ENCODE data around the gene SLC8A2.

The SLC8A2 gene

DNA sequence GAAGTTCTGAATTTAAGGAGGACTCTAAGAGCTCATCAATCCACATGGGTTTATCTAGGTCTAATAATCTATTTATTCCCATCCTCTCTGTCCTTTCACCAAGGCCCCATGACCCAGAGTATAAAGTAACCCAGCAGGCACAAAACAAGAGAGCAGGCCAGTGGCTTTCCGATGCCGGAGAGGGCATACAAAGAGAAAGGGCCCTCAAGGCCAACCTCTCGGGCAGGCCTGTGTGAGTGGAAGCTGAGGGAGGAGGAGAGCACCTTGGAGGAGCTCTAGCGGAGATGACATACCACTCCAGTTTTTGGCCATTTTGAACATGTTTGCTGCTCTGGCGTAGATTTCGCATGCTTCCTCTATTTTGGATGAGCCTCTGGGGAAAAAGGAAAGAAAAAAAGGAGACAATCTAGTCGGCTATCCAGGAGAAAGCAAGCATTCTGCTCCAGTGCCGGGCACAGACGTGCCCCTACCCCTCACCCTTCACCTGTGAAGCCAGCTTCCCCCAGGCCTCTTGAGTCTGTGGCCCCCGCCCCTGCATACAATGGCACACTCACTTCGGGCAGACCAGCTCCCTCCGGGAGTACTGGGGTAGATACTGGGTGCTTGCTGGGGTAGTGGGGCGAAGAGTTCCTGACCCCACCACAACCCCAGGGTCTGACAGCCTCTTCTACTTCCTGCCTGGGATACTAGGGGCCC, 31.6 kb upstream of the SLC8A2 start:
- no peak for DNase-seq (ENCODE audit: low spot score)

DNA sequence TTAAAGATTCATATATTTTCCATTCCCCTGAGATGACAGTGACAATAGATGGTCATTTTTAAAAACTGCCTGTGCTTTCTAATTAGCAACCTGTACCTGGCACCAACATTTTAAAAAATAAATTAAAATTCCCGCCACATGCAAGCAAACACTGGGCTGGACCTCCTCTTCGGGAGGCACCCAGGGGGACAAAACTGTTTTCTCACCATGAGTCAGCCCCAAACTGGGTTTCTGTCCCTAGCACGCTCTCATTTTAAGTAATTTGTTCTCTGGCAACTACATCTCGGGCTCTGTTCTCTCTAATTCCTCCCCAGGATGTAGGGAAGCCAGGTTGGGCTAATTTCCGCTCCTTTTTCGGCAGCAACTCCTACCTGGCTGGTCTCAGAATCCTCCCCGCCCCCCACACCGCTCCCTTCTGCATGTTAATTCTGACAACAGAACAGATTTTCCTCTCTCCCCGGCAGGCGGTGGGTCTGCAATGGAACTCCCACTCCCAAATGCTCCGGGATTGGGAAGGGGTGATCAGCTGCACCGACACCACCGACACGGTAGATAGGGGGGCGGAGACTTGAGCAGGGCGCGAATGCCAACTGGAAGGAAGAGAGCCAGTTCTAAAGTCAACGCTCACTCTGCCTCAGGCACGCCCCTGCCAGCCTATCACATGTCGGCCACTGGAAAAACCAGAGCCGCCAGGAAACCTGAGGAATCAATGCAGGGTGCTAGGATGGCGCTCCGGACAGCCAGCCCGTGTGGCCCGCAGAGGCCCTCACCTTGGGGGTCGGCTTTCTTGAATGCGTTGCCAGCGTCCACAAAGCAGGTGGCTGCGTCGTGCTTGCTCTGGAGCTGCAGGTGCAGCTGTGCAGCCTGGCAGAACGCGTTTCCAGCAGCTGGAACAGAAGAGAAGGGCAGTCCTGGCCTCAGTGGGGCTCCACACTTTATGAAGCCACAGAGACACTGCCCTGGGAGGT, 28.5 kb upstream of the SLC8A2 start:
- DNase-seq (ENCODE audit: low spot score): no peak

DNA sequence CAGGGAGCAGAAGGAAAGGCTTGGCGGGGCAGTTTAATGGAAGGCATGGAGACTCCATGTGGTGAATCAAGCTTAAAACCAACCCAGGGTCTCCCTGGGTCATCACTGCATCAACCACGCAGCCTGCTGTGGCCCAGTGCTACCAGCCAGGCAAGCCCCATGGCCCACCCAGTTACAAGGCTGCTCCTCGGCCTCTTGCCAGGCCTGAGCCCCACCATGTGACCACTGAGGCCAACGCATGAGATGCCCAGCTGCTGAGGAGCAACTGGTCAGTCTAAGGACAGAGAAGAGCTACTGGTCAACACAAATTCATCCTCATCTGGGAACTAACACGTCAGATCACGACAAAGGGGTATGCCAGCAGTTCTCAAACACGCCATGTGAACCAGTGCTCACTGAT, 27.7 kb upstream of the SLC8A2 start:
- DNase-seq (ENCODE audit: low spot score): no peak

DNA sequence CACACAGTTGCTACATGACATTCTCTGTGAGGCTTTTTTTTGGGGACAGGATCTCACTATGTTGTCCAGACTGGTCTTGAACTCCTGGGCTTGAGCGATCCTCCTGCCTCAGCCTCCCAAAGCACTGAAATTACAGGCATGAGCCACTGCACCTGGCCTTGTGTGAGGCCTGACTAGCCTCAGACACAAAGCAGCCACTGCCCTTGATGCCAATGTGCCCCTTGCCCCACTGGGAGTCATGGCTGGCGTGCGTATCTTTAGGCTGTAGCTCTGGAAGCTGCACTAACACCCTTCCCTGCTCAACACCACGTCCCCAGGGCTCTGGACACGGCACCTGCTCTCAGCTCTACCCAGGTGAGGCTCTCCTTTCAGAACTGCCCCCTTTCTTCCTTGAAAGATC, 26.9 kb upstream of the SLC8A2 start:
- no peak for DNase-seq (ENCODE audit: low spot score)

DNA sequence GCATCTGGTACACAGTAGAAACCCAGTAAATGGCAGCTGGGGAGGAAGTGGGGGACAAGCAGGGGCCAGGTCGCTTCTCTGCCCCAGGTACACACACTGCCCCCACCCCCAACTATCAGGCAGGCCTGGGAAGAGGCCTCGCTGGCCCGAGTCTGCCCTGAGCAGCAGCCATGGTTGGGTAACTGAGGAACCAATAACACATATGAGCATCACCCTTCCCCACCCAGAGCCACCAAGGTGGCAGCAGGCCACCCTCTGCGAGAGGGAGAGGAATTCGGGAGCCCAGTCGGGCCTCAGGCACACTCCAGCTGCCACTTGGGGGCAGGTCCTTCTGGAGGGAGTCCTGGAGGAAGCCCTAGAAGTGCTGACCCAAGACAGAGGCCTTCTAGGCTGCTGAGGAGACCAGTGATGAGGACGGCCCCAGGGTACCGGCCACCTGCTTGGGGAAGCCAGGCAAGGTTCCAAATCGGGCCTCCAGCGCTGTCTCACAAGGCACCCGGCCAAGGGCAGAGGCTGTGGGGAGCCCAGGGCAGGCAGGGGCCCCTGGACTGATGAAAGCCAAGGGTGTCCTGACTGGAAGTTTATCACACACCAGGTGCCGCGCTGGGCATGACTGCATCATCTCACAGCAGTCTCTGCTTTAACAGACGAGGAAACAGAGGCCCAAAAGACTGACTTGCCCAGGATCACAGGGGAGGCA, 26.3 kb upstream of the SLC8A2 start:
- DNase-seq (ENCODE audit: low spot score): no peak

DNA sequence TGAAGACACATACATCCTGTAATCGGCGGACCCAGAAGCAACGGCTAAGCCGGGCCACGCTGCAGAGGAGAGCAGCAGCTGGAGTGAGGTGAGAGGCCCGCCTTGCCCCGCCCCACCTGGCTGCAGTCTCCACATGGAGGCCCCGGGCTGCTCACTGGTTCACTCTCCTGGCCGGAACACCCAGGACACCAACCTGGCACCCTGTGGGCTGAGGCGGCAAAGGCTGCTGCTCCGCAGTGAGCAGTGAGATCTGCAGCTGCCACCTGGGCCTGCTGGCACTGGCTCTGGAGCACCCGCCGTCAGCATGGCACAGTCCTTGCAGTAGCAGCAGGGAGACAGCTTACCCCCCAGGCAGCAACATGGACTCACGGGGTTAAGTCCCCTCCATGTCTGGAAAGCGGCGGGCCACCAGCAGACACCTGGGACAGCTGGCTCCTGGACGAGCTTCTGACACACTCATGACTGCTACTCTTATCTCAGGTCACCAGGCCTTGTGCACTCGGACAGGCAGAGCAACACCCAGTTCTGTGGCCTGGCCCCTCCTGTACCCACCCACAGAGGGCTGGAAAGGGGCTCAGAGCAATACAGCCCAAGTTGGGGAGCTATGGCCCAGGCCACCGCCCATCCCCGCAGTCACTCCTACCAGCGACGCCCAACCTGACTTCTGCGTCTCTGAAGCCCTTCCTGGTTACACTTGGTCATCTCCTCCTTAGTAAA, 25.5 kb upstream of the SLC8A2 start:
- DNase-seq (ENCODE audit: low spot score): no peak

DNA sequence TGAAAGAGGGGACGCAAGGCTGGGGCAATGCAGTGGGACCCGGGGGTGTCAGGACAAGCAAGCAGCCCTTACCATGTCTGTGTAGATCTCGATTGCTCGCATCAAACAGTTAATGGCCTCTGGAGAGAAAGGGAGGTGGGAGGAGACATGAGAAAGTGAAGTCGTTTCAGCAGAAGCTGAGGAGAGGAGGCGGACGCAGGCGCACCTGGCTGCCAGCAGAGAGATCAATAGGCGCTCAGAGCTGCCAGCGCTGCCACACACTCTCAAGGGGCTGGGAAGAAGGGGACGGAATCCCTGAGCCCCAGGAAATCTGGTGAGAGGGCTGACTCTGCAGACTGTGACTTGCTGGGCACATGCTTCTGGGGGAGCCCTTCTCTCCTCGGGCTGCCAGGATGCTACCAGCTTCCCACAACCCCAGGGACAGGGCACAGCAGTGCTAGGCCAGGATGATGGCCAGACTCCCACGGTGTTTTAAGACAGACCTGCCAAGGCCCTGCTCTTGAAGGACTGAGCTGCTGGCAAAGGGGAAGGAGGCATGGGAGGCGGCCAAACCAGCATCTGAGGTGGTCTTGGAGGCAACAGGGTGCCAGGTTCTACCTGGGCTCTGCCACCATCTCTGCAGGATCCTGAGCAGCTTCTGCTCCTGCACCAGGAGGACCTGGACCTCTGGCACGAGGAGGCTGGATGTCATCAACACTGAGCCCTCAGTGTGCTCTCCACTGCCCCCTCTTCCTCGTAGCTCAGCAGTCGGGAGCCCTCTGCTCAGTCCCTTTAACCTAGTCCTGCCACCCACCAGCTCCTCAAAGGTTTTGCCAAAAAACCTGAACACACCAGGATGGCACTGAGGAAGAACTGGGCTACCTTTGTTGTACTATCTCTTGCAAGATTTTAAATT, 24.0 kb upstream of the SLC8A2 start:
- DNase-seq (ENCODE audit: low spot score): no peak

DNA sequence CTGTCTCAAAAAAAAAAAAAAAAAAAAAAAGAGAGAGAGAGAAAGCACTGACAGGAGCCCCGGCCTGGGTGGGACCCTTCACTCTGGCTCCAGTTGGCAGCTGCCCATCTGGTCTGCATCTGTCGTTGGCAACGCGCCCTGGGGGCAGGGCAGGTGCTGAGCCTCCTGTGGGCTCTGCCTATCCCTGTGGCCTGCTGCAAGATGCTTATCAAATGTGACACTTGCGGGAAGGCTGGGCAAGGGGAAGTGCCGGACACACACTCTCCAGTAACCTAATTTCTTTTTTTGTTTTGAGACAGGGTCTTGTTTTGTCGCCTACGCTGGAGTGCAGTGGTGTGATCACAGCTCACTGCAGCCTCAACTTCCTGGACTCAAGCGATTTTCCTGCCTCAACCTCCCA, 23.0 kb upstream of the SLC8A2 start:
- no peak for DNase-seq (ENCODE audit: low spot score)

DNA sequence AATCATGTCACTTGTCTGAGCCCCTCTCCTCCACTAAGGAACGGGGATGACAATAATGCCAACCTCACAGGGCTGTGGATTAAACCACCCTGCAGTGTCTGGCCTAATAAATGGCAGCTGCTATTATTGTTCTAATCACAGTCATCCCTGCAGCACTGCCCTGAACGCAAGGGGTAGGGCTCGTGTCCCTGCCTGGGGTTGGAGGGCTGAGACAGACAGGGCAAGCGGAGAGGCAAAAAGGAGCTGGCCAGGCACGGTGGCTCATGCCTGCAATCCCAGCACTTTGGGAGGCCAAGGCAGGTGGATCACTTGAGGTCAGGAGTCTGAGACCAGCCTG, 22.5 kb upstream of the SLC8A2 start:
- no peak for DNase-seq (ENCODE audit: low spot score)

DNA sequence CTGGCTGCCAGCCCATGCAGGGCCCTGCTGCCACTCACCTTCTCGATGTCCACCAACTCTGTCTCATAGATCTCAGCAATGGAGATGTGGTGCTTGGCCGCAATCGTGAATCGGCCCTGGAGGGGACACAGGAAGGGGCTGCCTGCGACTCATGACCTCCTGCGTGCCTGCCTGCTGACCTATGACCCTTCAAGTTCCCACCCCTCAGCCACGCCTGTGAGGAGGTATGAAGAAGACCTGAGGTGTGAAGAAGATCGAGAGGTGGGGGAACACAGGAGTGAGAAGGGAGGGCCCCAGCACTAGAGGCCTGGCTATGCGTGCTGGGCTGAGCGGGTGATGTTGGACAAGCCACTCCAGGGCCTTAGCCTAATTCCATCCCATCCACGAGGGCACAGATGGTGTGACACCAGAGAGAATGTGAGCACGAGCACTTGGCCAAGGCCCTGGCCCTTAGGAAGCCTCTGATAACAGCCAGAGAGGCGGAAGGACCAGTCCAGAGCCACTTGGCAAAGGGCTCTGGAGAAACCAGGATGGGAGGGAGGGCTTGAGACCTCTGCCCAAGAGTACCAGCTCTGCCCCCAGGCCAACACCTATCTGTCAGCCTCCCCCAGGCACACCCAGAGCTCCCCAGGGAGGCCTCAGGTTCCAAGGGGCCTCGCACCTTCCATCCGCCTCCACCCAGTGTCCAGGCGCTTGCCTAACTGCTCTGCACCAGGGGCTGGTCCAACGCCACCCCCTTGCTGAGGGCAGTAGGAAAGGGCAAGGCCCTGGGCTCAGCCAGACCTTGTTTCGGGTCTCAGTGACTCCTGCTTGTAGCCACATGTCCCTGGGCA, 21.9 kb upstream of the SLC8A2 start:
- no peak for DNase-seq (ENCODE audit: low spot score)

DNA sequence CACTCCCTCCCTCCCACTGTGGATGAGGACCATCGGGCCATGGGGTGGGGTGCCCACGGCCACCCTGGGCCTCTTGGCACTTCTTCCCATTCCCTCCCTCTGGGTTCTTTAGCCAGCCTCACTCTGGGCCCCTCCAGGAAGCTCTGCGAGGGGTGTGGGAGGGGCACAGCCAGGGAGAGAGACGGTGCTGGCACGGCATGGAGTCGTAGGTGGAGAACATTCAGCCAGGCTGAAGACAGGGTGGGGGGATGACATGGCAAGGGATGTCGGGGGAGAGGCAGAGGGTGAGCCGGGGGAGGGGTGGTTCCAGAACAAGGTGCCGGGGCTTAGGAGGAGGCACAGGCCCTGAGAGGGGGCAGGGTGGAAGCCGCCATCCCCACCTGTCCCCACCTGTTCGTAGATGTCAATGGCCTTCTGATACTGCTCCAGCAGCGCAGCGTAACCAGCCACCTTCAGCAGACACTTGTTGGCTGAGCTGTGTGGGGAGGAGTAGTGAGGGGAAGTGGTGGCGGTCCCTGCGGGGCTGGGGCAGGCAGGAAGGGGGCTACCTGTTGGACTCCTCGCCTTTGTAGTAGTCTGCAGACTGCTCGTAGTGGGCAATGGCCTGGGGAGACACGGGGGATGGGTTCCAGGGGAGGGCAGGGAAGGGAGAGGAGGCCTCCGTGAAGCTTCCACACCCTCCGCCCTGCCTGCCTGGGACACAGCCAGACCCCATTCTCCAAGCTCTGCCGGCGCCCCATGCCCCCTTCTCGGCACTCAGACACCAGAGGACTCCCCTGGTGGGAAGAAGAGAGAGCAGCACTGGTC, 21.1 kb upstream of the SLC8A2 start:
- no peak for DNase-seq (ENCODE audit: low spot score)

DNA sequence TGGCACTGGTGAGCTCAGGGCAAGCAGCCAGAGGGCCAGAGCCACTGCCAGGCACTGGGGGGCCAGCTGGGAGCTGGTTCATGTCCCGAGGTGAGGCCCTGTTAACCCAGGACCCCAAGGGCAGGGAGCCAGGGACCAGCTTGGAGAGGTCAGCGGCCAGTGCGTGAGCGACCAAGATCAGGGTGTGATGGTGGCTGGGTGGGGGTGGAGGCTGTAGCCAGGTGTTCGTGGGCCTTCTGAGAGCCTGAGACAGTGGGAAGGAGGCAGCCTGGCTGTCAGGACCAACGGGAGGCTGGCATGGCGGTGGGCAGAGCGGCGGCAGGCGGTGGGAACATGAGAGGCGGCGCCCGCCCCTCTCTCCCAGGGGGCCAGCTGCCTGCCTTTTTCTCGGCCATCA, 20.4 kb upstream of the SLC8A2 start:
- DNase-seq (ENCODE audit: low spot score): no peak

DNA sequence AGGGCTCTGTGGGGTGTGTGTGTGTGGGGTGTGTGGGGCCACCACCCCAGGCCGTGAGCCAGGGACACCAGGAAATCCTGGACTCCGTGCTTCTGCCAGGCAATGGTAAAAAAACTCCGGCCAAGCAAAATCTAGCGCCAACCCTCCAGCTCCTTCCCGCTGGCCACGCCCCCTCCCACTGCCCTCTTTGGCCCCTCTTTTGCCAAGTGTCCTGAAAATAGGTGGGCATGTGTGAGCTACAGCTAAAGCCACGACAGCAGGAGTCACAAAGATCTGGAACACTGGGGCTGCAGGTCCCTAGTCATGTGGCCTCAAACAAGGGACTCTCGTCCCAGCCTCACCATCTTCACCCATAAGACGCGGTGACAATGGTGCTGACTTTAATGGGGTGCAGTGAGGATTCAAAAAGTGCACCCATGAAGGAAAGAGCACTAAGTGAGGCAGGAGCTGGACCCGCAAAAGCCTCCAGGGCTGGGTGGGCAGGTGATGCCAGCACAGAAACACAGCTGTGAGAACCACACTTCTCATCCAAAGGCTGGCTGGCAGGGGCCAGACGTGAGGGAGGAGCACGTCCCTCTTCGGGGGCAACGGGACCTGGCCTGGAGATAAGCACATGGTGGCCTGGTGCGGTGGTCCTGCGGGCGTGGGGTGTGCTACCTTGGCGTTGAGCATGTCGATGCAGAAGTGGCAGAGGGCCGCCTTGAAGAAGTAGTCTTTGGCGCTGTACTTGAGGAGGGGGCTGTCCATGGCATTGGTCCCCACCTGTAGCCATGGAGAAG, 19.9 kb upstream of the SLC8A2 start:
- no peak for DNase-seq (ENCODE audit: low spot score)

DNA sequence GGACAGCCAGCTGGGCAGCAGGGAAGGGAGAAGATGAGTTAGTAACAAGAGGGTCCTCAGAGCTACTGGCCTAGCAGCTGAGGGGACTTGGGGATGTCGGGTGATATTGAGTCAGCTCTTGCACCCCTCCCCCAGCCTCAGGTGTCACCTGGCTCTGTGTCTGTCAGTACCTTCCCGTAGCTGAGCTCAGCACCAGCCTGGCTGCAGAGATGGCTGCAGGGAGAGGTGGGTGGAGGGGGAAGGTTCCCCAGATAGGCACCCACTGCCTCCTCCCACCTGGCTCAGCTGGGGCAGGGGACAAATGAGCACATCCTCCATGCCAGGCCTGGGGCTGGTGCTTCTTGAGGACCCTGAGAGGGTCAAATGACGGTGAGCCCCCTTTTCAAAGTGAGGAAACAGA, 19.2 kb upstream of the SLC8A2 start:
- no peak for DNase-seq (ENCODE audit: low spot score)

DNA sequence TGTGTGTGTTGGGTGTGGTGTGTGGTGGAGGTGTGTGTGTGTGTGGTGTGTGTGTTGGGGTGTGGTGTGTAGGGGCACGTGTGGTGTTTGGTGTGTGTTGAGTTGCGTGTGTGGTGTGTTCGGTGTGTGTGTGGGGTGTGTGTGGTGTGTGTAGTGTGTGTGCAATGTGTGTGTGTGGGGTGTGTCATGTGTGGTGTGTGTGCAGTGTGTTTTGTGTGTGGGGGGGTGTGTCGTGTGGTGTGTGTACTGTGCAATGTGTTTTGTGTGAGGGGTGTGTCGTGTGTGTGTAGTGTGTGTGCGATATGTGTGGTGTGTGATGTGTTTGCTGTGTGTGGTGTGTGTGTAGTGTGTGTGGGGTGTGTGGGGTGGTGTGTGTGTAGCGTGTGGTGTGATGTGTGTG, 18.3 kb upstream of the SLC8A2 start:
- DNase-seq (ENCODE audit: low spot score): no peak

DNA sequence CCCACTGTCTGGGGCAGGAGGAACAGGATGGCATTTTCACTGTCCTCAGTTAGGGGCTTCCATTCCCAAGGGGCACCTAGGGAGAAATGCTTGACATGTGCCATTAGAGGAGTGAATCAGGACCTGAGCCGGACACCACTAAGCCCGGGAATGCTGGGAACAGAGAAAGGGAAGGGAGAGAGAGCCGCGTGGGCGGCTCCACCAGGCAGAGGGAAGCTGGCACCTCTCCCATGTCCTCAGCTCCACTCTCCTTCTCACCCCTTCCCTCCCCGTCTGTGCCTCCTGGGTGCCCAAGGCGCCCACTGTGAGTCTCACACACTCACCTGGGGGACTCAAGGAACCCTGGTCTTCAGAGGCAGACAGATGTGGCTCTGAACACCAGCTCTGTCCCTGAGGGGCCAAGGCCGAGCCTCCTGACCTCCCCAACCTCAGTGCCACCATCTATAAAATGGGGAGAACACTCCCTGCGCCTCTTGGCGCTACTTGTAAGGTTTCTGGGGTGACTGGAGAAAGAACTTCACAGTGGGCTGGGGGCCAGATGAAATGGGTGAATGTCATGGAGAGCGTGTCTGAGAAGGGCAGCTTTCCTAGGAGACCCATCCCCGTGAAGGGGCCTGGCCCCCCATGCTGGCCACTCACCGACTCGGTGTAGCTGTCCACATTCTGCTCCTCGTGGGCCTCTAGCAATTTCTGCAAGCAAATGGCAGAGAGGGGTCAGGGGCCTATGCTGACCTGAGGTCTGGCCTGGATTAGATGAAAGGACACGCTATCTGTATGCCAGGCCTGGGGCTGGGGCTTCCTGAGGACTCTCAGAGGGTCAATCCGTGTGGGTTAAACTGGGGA, 17.6 kb upstream of the SLC8A2 start:
- DNase-seq (ENCODE audit: low spot score): no peak
